HepG2 (cell line): ENCODE results near the gene ABCC5. TPM values are rescaled to one million over a fixed set of nuclear protein-coding genes. Genes with fewer than 3 reads are reported as not detected.

Source experiments
- ATAC-seq: fragments of 200-7000 bp; cut with Tn5 transposase; 3 replicates; pipeline ENCODE4 v1.9.1; 2020; ENCODE audit warnings: mild to moderate bottlenecking, moderate library complexity
- BruUV-seq: library from RNA; stranded (reverse); fragments of 400-500 nt; replicated peaks from 2 replicates; lab custom pipeline; 2021; lab: Mats Ljungman, UMichigan
- CTCF ChIA-PET: fragments of 300-600 bp; formaldehyde crosslinking; extraction: SDS; loops from one replicate; lab custom pipeline; 2021; ENCODE audit warnings: low total read pairs, inconsistent platforms, low intra/inter-chr PET ratio; lab: Yijun Ruan, JAX
- POLR2A ChIA-PET: fragments of 350-600 bp; sonication (Branson Sonifier 250); formaldehyde crosslinking; loops from one replicate; lab custom pipeline; 2020; ENCODE audit warnings: antibody characterized with exemption, inconsistent platforms; lab: Yijun Ruan, JAX
- DNase-seq: peaks from one replicate; pipeline ENCODE4 v3.0.0-alpha.2; 2015; ENCODE audit warnings: low spot score
- FAIRE-seq: peaks from 3 replicates; lab custom pipeline; 2011; peaks lifted over from hg19 to GRCh38; lab: Jason Lieb, UNC
- H2AFZ ChIP-seq: one replicate; pipeline ENCODE4 v1.6.1; 2011; ENCODE audit warnings: low read length, inconsistent platforms
- H3K27ac ChIP-seq: fragments of 300-600 bp; 3 replicates; pipeline ENCODE4 v1.8.0; 2011; ENCODE audit warnings: mixed run types, mild to moderate bottlenecking, mixed read lengths, low read length, inconsistent platforms; ENCODE audit not compliant: insufficient read depth; ENCODE audit errors: extremely low read length
- H3K27me3 ChIP-seq, 2 experiments: fragments of 200-600 bp in 1 of 2; 2 replicates in 1 of 2; 3 replicates in 1 of 2; pipeline versions ENCODE4 v1.6.0 to v1.8.0; 2011; ENCODE audit warnings: low read length in 2 of 2, mild to moderate bottlenecking in 2 of 2, moderate library complexity in 2 of 2, inconsistent platforms in 1 of 2; ENCODE audit not compliant: insufficient read depth in 2 of 2, control insufficient read depth in 1 of 2
- H3K36me3 ChIP-seq, 2 experiments: fragments of 200-600 bp in 1 of 2; replicated peaks in 1 of 2; 2 replicates in 1 of 2; 3 replicates in 1 of 2; pipeline versions ENCODE4 v1.5.1 to v1.8.0; 2011; ENCODE audit warnings: low read length in 2 of 2, inconsistent platforms in 1 of 2; ENCODE audit not compliant: insufficient read depth in 2 of 2, control insufficient read depth in 1 of 2
- H3K4me1 ChIP-seq: 2 replicates; pipeline ENCODE4 v1.5.1; 2012; ENCODE audit warnings: low read length, inconsistent platforms; ENCODE audit not compliant: insufficient read depth
- H3K4me2 ChIP-seq: 2 replicates; pipeline ENCODE4 v1.6.0; 2011; ENCODE audit warnings: low read depth, low read length, inconsistent platforms
- H3K4me3 ChIP-seq, 3 experiments: fragments of 200-600 bp in 1 of 3; sonication (generic), shearing (Covaris generic) in 1 of 3; replicated peaks in 1 of 3; 2 replicates each; pipeline ENCODE4 v1.5.1; 2011 to 2016; ENCODE audit warnings: low read length in 3 of 3, inconsistent platforms in 2 of 3, low read depth in 2 of 3, mild to moderate bottlenecking in 2 of 3, control low read depth in 1 of 3, mixed read lengths in 1 of 3; ENCODE audit not compliant: insufficient read depth in 1 of 3
- H3K79me2 ChIP-seq: one replicate; pipeline ENCODE4 v1.6.1; 2011; ENCODE audit warnings: low read length, inconsistent platforms; ENCODE audit not compliant: insufficient read depth
- H3K9ac ChIP-seq: 2 replicates; pipeline ENCODE4 v1.6.0; 2011; ENCODE audit warnings: mild to moderate bottlenecking, low read depth, low read length, inconsistent platforms; ENCODE audit not compliant: insufficient read depth
- H3K9me3 ChIP-seq: 2 replicates; pipeline ENCODE4 v1.5.1; 2012; ENCODE audit warnings: mild to moderate bottlenecking, low read length
- H4K20me1 ChIP-seq: 2 replicates; pipeline ENCODE4 v1.6.0; 2011; ENCODE audit warnings: inconsistent platforms, mild to moderate bottlenecking, low read length, moderate library complexity; ENCODE audit not compliant: insufficient read depth
- DNMT1 ChIP-seq: sonication (generic); formaldehyde crosslinking; IDR thresholded peaks from 2 replicates; pipeline ENCODE4 v1.5.1; 2020; ENCODE audit warnings: mild to moderate bottlenecking, missing genetic modification reagents
- GATAD2A ChIP-seq: IDR thresholded peaks from 2 replicates; pipeline ENCODE4 v1.6.1; 2016
- HNRNPL ChIP-seq: fragments of 200-400 bp; formaldehyde crosslinking; IDR thresholded peaks from 2 replicates; pipeline ENCODE4 v1.6.1; 2017; ENCODE audit warnings: mild to moderate bottlenecking, low read depth, low read length
- NBN ChIP-seq: fragments of 450-650 bp; conservative IDR thresholded peaks from 2 replicates; pipeline ENCODE4 v1.6.1; 2017
- RARA ChIP-seq: IDR thresholded peaks from 2 replicates; pipeline ENCODE4 v1.6.1; 2016; ENCODE audit warnings: missing genetic modification reagents, missing compliant biosample characterization
- ZBTB38 ChIP-seq: sonication (generic); formaldehyde crosslinking; IDR thresholded peaks from 2 replicates; pipeline ENCODE4 v1.5.1; 2020; ENCODE audit warnings: mild to moderate bottlenecking, missing genetic modification reagents
- ZFP37 ChIP-seq: sonication (generic); formaldehyde crosslinking; IDR thresholded peaks from 2 replicates; pipeline ENCODE4 v1.4.0; 2020; ENCODE audit warnings: missing genetic modification reagents, borderline replicate concordance
- ZNF605 ChIP-seq: sonication (generic); formaldehyde crosslinking; IDR thresholded peaks from 2 replicates; pipeline ENCODE4 v1.8.0; 2022; ENCODE audit warnings: mild to moderate bottlenecking, missing genetic modification reagents
- ZSCAN25 ChIP-seq: sonication (generic); formaldehyde crosslinking; IDR thresholded peaks from 2 replicates; pipeline ENCODE4 v1.8.0; 2022; ENCODE audit warnings: mild to moderate bottlenecking, missing genetic modification reagents
- WGBS: methylation state at CpG from one replicate; pipeline ENCODE4 v1.1.6; 2017; ENCODE audit warnings: low lambda C conversion rate; 5-methylcytosine and 5-hydroxymethylcytosine counted together
- in situ Hi-C: cut with HindIII; loops from 2 replicates; pipeline ENCODE4 v1.10.0; 2017; ENCODE audit warnings: low pct_unique_long_range_greater_than_20kb; ENCODE audit not compliant: extremely low pct_ligation_motif_present
- intact Hi-C: fragments of 100-400 bp; cut with micrococcal nuclease; formaldehyde crosslinking; loops from one replicate; pipeline ENCODE4 v1.10.0; 2022; ENCODE audit not compliant: unreplicated experiment
- polyA plus RNA-seq, 8 experiments: library from polyadenylated mRNA; depleted of rRNA in 3 of 8; stranded (reverse) in 7 of 8; unstranded in 1 of 8; fragments of >200 nt; fragmentation: Illumina TruSeq in 4 of 8; extraction: Trizol in 4 of 8; gene quantifications; 2 replicates each; pipeline versions ENCODE4 v1.2.1 to v1.2.3, GENCODE V29; 2011 to 2016; ENCODE audit warnings: low read depth in 4 of 8, missing spikeins in 1 of 8, mixed read lengths in 1 of 8; ENCODE audit not compliant: insufficient read depth in 1 of 8
- total RNA-seq, 5 experiments: library from RNA; depleted of rRNA; stranded (reverse); fragments of >200 nt; fragmentation: Illumina TruSeq; extraction: Trizol; gene quantifications; 2 replicates each; pipeline ENCODE4 v1.2.3, GENCODE V29; 2016; ENCODE audit warnings: low read depth in 1 of 5
- TF ChIP-seq, protein P1 (sequence below): sonication (generic); formaldehyde crosslinking; IDR thresholded peaks from 2 replicates; pipeline ENCODE4 v1.4.0; 2020; ENCODE audit warnings: missing genetic modification reagents
- TF ChIP-seq, protein P2 (sequence below): sonication (generic); formaldehyde crosslinking; IDR thresholded peaks from 2 replicates; pipeline ENCODE4 v1.5.1; 2020; ENCODE audit warnings: mild to moderate bottlenecking, missing genetic modification reagents, moderate library complexity
- TF ChIP-seq, protein P3 (sequence below): sonication (generic); formaldehyde crosslinking; IDR thresholded peaks from 2 replicates; pipeline ENCODE4 v1.4.0; 2020; ENCODE audit warnings: missing genetic modification reagents, mild to moderate bottlenecking, borderline replicate concordance

Gene ABCC5
- total and polyA plus RNA-seq, 2 of the 13 experiments (the other 11 are each of a cell fraction or from before 2014, with no cell fraction given): 12.5 to 12.7 TPM

DNA sequence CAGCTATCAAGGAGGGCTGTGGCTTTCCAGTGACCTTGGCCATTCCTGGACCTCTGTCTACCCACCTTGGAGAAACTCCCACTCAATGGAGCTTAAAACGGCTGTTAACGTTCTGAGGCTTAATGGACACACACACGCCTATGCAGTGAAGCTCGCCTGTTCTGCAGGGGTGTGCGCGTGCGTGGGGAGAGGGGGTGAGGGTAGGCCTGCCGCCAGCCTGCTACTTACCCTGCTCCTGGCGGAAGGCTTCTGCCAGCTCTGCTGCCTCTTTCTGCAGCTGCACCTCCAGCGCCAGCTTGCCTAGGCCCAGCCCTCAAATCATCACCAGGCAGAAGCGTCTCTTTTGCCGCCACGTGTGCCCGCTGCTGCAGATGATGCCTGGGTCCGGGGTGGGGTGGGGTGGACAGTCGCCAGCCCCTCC, 109.8 kb downstream of the ABCC5 start:
- intact Hi-C loops: no loop called here
- peak; percentile 20 for ATAC-seq
- Histone ChIP-seq H3K27ac (no peak overlapping the region), H3K79me2 (no peaks in the 10 kb centered on the region), H3K36me3 (no peaks in the 10 kb centered on the region), H2AFZ (no peak overlapping the region), H3K9me3 (no peaks in the 10 kb centered on the region), H3K27me3 (peaks cover 0 to 3% of the 10 kb centered on the region in 2 experiments; a peak in 2 of 5 replicates), H3K9ac (no peak overlapping the region), H3K4me3 (peak overlapping the region in 1 of 3 experiments; percentile 27; a peak in 1 of 6 replicates), H3K4me2 (peak overlapping the region; percentile 61), H4K20me1 (no peaks in the 10 kb centered on the region), H3K4me1 (peaks cover 70% of the 10 kb centered on the region)
- DNase-seq: no peak
- BruUV-seq: no TSS peak
- in situ Hi-C loops: no loop called here
- CTCF ChIA-PET: no interaction called here
- POLR2A ChIA-PET: interaction anchor here (0.8 to 0.9 kb wide), 2 partner anchors 80 to 110 kb away, joined by 3 read pairs; partner anchors contain the start of gene ABCC5
- no CpG with 5 or more reads among the region's 16 CpGs for WGBS
- FAIRE-seq: no peak
- TF ChIP-seq, protein P1, sequence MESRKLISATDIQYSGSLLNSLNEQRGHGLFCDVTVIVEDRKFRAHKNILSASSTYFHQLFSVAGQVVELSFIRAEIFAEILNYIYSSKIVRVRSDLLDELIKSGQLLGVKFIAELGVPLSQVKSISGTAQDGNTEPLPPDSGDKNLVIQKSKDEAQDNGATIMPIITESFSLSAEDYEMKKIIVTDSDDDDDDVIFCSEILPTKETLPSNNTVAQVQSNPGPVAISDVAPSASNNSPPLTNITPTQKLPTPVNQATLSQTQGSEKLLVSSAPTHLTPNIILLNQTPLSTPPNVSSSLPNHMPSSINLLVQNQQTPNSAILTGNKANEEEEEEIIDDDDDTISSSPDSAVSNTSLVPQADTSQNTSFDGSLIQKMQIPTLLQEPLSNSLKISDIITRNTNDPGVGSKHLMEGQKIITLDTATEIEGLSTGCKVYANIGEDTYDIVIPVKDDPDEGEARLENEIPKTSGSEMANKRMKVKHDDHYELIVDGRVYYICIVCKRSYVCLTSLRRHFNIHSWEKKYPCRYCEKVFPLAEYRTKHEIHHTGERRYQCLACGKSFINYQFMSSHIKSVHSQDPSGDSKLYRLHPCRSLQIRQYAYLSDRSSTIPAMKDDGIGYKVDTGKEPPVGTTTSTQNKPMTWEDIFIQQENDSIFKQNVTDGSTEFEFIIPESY (CRISPR knock-in tag): peak; percentile 94
- TF ChIP-seq NBN: no peak
- peak; percentile 73; the same call in 1 of the 2 replicates for TF ChIP-seq ZBTB38 (CRISPR knock-in tag)
- TF ChIP-seq, protein P2, sequence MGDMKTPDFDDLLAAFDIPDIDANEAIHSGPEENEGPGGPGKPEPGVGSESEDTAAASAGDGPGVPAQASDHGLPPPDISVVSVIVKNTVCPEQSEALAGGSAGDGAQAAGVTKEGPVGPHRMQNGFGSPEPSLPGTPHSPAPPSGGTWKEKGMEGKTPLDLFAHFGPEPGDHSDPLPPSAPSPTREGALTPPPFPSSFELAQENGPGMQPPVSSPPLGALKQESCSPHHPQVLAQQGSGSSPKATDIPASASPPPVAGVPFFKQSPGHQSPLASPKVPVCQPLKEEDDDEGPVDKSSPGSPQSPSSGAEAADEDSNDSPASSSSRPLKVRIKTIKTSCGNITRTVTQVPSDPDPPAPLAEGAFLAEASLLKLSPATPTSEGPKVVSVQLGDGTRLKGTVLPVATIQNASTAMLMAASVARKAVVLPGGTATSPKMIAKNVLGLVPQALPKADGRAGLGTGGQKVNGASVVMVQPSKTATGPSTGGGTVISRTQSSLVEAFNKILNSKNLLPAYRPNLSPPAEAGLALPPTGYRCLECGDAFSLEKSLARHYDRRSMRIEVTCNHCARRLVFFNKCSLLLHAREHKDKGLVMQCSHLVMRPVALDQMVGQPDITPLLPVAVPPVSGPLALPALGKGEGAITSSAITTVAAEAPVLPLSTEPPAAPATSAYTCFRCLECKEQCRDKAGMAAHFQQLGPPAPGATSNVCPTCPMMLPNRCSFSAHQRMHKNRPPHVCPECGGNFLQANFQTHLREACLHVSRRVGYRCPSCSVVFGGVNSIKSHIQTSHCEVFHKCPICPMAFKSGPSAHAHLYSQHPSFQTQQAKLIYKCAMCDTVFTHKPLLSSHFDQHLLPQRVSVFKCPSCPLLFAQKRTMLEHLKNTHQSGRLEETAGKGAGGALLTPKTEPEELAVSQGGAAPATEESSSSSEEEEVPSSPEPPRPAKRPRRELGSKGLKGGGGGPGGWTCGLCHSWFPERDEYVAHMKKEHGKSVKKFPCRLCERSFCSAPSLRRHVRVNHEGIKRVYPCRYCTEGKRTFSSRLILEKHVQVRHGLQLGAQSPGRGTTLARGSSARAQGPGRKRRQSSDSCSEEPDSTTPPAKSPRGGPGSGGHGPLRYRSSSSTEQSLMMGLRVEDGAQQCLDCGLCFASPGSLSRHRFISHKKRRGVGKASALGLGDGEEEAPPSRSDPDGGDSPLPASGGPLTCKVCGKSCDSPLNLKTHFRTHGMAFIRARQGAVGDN (CRISPR knock-in tag): peak; percentile 43; the same call in 1 of the 2 replicates
- TF ChIP-seq, protein P3, sequence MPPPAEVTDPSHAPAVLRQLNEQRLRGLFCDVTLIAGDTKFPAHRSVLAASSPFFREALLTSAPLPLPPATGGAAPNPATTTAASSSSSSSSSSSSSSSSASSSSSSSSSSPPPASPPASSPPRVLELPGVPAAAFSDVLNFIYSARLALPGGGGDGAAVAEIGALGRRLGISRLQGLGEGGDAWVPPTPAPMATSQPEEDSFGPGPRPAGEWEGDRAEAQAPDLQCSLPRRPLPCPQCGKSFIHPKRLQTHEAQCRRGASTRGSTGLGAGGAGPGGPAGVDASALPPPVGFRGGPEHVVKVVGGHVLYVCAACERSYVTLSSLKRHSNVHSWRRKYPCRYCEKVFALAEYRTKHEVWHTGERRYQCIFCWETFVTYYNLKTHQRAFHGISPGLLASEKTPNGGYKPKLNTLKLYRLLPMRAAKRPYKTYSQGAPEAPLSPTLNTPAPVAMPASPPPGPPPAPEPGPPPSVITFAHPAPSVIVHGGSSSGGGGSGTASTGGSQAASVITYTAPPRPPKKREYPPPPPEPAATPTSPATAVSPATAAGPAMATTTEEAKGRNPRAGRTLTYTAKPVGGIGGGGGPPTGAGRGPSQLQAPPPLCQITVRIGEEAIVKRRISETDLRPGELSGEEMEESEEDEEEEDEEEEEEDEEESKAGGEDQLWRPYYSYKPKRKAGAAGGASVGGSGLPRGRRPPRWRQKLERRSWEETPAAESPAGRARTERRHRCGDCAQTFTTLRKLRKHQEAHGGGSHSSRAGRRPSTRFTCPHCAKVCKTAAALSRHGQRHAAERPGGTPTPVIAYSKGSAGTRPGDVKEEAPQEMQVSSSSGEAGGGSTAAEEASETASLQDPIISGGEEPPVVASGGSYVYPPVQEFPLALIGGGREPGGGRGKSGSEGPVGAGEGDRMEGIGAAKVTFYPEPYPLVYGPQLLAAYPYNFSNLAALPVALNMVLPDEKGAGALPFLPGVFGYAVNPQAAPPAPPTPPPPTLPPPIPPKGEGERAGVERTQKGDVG (CRISPR knock-in tag): peak; percentile 66; the same call in 1 of the 2 replicates
- TF ChIP-seq HNRNPL: 0 out of 2 replicates have a peak, but pooled peaks have one; percentile 55
- no peak for TF ChIP-seq ZFP37 (CRISPR knock-in tag)
- no peak for TF ChIP-seq DNMT1 (CRISPR knock-in tag)
- TF ChIP-seq GATAD2A (CRISPR knock-in tag): peak; percentile 34
- TF ChIP-seq RARA (CRISPR knock-in tag): peak; percentile 23; the same call in 1 of the 2 replicates
- no peak for TF ChIP-seq ZNF605 (CRISPR knock-in tag)
- peak; percentile 81 for TF ChIP-seq ZSCAN25
